GM12878 (cell line): ENCODE results near the gene CTAG1B. TPM values are rescaled to one million over a fixed set of nuclear protein-coding genes. Genes with fewer than 3 reads are reported as not detected.

Experiments
- ATAC-seq: fragments of 200-7000 bp; cut with Tn5 transposase; 3 replicates; pipeline ENCODE4 v1.9.1; 2020; ENCODE audit warnings: mild to moderate bottlenecking, moderate library complexity
- BruUV-seq: library from RNA; stranded (reverse); fragments of 400-500 nt; replicated peaks from 2 replicates; lab custom pipeline; 2021; lab: Mats Ljungman, UMichigan
- CTCF ChIA-PET: fragments of 300-600 bp; sonication (Branson Sonifier 250); formaldehyde crosslinking; extraction: SDS; loops from one replicate; lab custom pipeline; 2021; ENCODE audit warnings: inconsistent platforms; lab: Yijun Ruan, JAX
- POLR2A ChIA-PET: fragments of 350-600 bp; formaldehyde crosslinking; extraction: SDS; loops from one replicate; lab custom pipeline; 2021; ENCODE audit warnings: inconsistent platforms; lab: Charles Lee
- RAD21 ChIA-PET: fragments of 300-600 bp; sonication (Branson Sonifier 250); formaldehyde crosslinking; loops from one replicate; lab custom pipeline; 2023; ENCODE audit warnings: antibody characterized with exemption; ENCODE audit not compliant: unreplicated experiment; lab: Charles Lee
- SMC1A ChIA-PET: fragments of 300-600 bp; sonication (Branson Sonifier 250); formaldehyde crosslinking; loops from one replicate; lab custom pipeline; 2023; ENCODE audit not compliant: unreplicated experiment, uncharacterized antibody; lab: Charles Lee
- DNase-seq: peaks from one replicate; pipeline ENCODE4 v3.0.0-alpha.2; 2011; ENCODE audit warnings: low read depth, low spot score
- FAIRE-seq: peaks from 3 replicates; lab custom pipeline; 2011; peaks lifted over from hg19 to GRCh38; lab: Jason Lieb, UNC
- H2AFZ ChIP-seq: 2 replicates; pipeline ENCODE4 v1.6.0; 2011; ENCODE audit warnings: low read depth, low read length, control low read depth; ENCODE audit not compliant: control insufficient read depth
- H3K27ac ChIP-seq: 2 replicates; pipeline ENCODE4 v1.5.1; 2011; ENCODE audit warnings: control low read depth; ENCODE audit not compliant: control insufficient read depth, insufficient read depth
- H3K27me3 ChIP-seq, 2 experiments: replicated peaks in 1 of 2; 2 replicates each; pipeline versions ENCODE4 v1.6.0 to v1.6.1; 2011; ENCODE audit warnings: low read length in 1 of 2; ENCODE audit not compliant: control insufficient read depth in 2 of 2, insufficient read depth in 2 of 2
- H3K36me3 ChIP-seq, 2 experiments: 2 replicates each; pipeline ENCODE4 v1.5.1; 2011; ENCODE audit warnings: low read length in 1 of 2; ENCODE audit not compliant: control insufficient read depth in 2 of 2, insufficient read depth in 2 of 2
- H3K4me1 ChIP-seq: 2 replicates; pipeline ENCODE4 v1.6.1; 2011; ENCODE audit warnings: mild to moderate bottlenecking, low read length, moderate library complexity, mixed read lengths; ENCODE audit not compliant: control insufficient read depth, insufficient read depth
- H3K4me2 ChIP-seq: 2 replicates; pipeline ENCODE4 v1.6.0; 2011; ENCODE audit warnings: control low read depth; ENCODE audit not compliant: control insufficient read depth, insufficient read depth
- H3K4me3 ChIP-seq: fragments of 200-600 bp; sonication (generic); 2 replicates; pipeline ENCODE4 v1.5.1; 2016
- H3K79me2 ChIP-seq: 2 replicates; pipeline ENCODE4 v1.6.0; 2011; ENCODE audit warnings: low read length; ENCODE audit not compliant: control insufficient read depth, insufficient read depth
- H3K9ac ChIP-seq: 2 replicates; pipeline ENCODE4 v1.8.0; 2011; ENCODE audit warnings: low read length, control low read depth, mixed read lengths; ENCODE audit not compliant: control insufficient read depth, insufficient read depth
- H3K9me3 ChIP-seq: replicated peaks from 3 replicates; pipeline ENCODE4 v1.5.1; 2011; ENCODE audit warnings: mild to moderate bottlenecking, low read length; ENCODE audit not compliant: control insufficient read depth, insufficient read depth
- H4K20me1 ChIP-seq: 2 replicates; pipeline ENCODE4 v1.6.0; 2011; ENCODE audit not compliant: control insufficient read depth, insufficient read depth
- ATF7 ChIP-seq: fragments of 450-650 bp; IDR thresholded peaks from 2 replicates; pipeline ENCODE4 v1.6.1; 2016; ENCODE audit warnings: low read depth, mild to moderate bottlenecking
- BMI1 ChIP-seq: fragments of 450-650 bp; IDR thresholded peaks from 2 replicates; pipeline ENCODE4 v1.6.1; 2016; ENCODE audit warnings: mild to moderate bottlenecking, moderate library complexity, borderline replicate concordance
- CHD2 ChIP-seq: IDR thresholded peaks from 2 replicates; pipeline ENCODE4 v1.6.1; 2011; ENCODE audit warnings: low read depth, low read length, improper control_type of control experiment, borderline replicate concordance
- CREM ChIP-seq: IDR thresholded peaks from 2 replicates; pipeline ENCODE4 v1.6.1; 2014; ENCODE audit warnings: antibody characterized with exemption, low read depth
- HDAC2 ChIP-seq: fragments of 200-600 bp; sonication (generic); IDR thresholded peaks from 2 replicates; pipeline ENCODE4 v1.6.1; 2017
- IKZF1 ChIP-seq: fragments of 450-650 bp; conservative IDR thresholded peaks from 2 replicates; pipeline ENCODE4 v1.6.1; 2017; ENCODE audit warnings: antibody characterized with exemption, mild to moderate bottlenecking
- MAX ChIP-seq: IDR thresholded peaks from 2 replicates; pipeline ENCODE4 v1.6.1; 2012; ENCODE audit warnings: low read depth, low read length, improper control_type of control experiment
- MYB ChIP-seq: fragments of 150-350 bp; IDR thresholded peaks from 2 replicates; pipeline ENCODE4 v1.6.1; 2014; ENCODE audit warnings: mild to moderate bottlenecking, low read depth, low read length, borderline replicate concordance
- NFYA ChIP-seq: IDR thresholded peaks from 2 replicates; pipeline ENCODE4 v1.6.1; 2011; ENCODE audit warnings: low read depth, mild to moderate bottlenecking, low read length, improper control_type of control experiment, borderline replicate concordance
- NR2F1 ChIP-seq: fragments of 450-650 bp; conservative IDR thresholded peaks from 2 replicates; pipeline ENCODE4 v1.6.1; 2017; ENCODE audit warnings: mild to moderate bottlenecking
- POLR2A ChIP-seq: IDR thresholded peaks from 2 replicates; pipeline ENCODE4 v1.6.1; 2011; ENCODE audit warnings: low read depth, mild to moderate bottlenecking, low read length
- RAD51 ChIP-seq: fragments of 450-650 bp; IDR thresholded peaks from 2 replicates; pipeline ENCODE4 v1.6.1; 2016; ENCODE audit warnings: moderate library complexity, mild to moderate bottlenecking, inconsistent platforms
- RCOR1 ChIP-seq: conservative IDR thresholded peaks from 2 replicates; pipeline ENCODE4 v1.6.1; 2012; ENCODE audit warnings: low read depth, low read length, improper control_type of control experiment
- RUNX3 ChIP-seq: IDR thresholded peaks from 2 replicates; pipeline ENCODE4 v1.6.1; 2012; ENCODE audit warnings: low read length, inconsistent platforms
- SREBF2 ChIP-seq: IDR thresholded peaks from 2 replicates; pipeline ENCODE4 v1.6.1; 2012; ENCODE audit warnings: mild to moderate bottlenecking, low read length
- YBX1 ChIP-seq: fragments of 450-650 bp; IDR thresholded peaks from 2 replicates; pipeline ENCODE4 v1.6.1; 2016; ENCODE audit warnings: antibody characterized with exemption
- YY1 ChIP-seq: IDR thresholded peaks from 2 replicates; pipeline ENCODE4 v1.6.1; 2011; ENCODE audit warnings: low read depth, mild to moderate bottlenecking, low read length
- ZNF274 ChIP-seq: IDR thresholded peaks from one replicate; pipeline ENCODE4 v1.8.0; 2011; ENCODE audit not compliant: insufficient read length, insufficient read depth
- ZNF384 ChIP-seq: IDR thresholded peaks from 2 replicates; pipeline ENCODE4 v1.6.1; 2012; ENCODE audit warnings: low read depth, mild to moderate bottlenecking, low read length, improper control_type of control experiment, borderline replicate concordance
- ZSCAN29 ChIP-seq: fragments of 450-650 bp; IDR thresholded peaks from 2 replicates; pipeline ENCODE4 v1.6.1; 2017; ENCODE audit warnings: mild to moderate bottlenecking, moderate library complexity
- WGBS: methylation state at CpG from one replicate; pipeline ENCODE4 v1.1.6; 2016; ENCODE audit warnings: low lambda C conversion rate; ENCODE audit not compliant: insufficient replicate concordance, insufficient coverage; ENCODE audit errors: missing lambda C conversion rate; 5-methylcytosine and 5-hydroxymethylcytosine counted together
- in situ Hi-C: fragments of 300-500 bp; cut with MboI; formaldehyde crosslinking; loops from 9 replicates; pipeline ENCODE4 v1.14.3; 2018; ENCODE audit warnings: mixed read lengths
- intact Hi-C: fragments of 100-400 bp; cut with micrococcal nuclease; formaldehyde crosslinking; loops from one replicate; pipeline ENCODE4 v1.14.2; 2022; ENCODE audit not compliant: unreplicated experiment
- polyA plus RNA-seq, 11 experiments: library from polyadenylated mRNA; depleted of rRNA in 4 of 11; unstranded in 6 of 11; stranded (reverse) in 5 of 11; fragments of >200 nt; fragmentation: Nextera tagmentation in 4 of 11; fragmentation: Illumina TruSeq in 1 of 11; extraction: Ambion mirVana in 4 of 11; extraction: Trizol in 1 of 11; gene quantifications; 1 replicate in 1 of 11; 2 replicates in 10 of 11; pipeline versions ENCODE4 v1.2.1 to v1.2.3, GENCODE V29; 2011 to 2016; ENCODE audit warnings: inconsistent platforms in 2 of 11, missing spikeins in 2 of 11, low read depth in 1 of 11
- total RNA-seq, 4 experiments: library from RNA; depleted of rRNA in 3 of 4; stranded (reverse); fragments of >200 nt in 3 of 4; fragmentation: Illumina TruSeq in 1 of 4; extraction: Trizol in 1 of 4; gene quantifications; 2 replicates each; pipeline versions ENCODE4 v1.2.1 to v1.2.3, GENCODE V29; 2013 to 2021
- TF ChIP-seq, protein P1 (sequence below): fragments of 450-650 bp; IDR thresholded peaks from 2 replicates; pipeline ENCODE4 v1.6.1; 2017; ENCODE audit warnings: mild to moderate bottlenecking, low read depth, inconsistent platforms; ENCODE audit not compliant: poor library complexity, severe bottlenecking
- TF ChIP-seq, protein P2 (sequence below): IDR thresholded peaks from 2 replicates; pipeline ENCODE4 v1.6.1; 2011; ENCODE audit warnings: borderline replicate concordance, low read depth, mild to moderate bottlenecking, moderate library complexity, mixed read lengths, low read length; ENCODE audit not compliant: insufficient read depth; ENCODE audit errors: extremely low read length

Gene CTAG1B
- total and polyA plus RNA-seq, 10 of the 15 experiments (the other 5 are each of a cell fraction or from before 2014, with no cell fraction given) = not detected

DNA sequence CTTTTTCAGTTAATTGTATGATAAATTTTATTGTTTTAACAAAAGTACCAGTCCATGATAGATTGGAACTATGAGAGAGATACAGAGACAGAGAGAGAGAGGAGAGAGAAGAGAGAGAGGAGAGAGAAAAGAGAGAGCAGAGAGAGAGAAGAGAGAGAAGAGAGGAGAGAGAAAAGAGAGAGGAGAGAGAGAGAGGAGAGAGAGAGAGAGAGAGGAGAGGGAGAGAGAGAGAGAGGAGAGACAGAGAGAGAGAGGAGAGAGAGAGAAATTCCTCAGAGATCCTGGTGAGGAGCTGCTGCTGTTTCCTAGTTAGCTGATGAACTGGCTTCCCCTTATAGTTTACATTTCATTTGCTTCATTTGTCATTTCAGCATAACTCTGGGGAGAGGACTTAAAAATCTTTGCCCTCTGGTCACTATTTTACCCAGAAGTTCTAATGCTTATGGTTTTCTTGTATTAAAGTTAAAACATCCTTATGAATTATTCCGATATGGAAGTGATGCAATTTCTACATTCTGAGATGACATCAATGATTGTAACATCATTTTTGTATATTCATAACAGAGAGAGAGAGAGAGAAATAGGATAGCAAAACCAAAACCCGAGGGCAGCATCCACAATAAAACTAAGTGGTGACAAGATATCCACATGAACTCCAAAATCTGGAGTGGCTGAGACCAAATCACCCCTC, 23.4 kb downstream of the CTAG1B start (continued):
- no peak for TF ChIP-seq CHD2
- no peak for TF ChIP-seq RUNX3
- TF ChIP-seq IKZF1 = no peak
- TF ChIP-seq HDAC2 = no peak
- TF ChIP-seq YY1 = no peak
- TF ChIP-seq MYB = no peak
- TF ChIP-seq, protein P1, sequence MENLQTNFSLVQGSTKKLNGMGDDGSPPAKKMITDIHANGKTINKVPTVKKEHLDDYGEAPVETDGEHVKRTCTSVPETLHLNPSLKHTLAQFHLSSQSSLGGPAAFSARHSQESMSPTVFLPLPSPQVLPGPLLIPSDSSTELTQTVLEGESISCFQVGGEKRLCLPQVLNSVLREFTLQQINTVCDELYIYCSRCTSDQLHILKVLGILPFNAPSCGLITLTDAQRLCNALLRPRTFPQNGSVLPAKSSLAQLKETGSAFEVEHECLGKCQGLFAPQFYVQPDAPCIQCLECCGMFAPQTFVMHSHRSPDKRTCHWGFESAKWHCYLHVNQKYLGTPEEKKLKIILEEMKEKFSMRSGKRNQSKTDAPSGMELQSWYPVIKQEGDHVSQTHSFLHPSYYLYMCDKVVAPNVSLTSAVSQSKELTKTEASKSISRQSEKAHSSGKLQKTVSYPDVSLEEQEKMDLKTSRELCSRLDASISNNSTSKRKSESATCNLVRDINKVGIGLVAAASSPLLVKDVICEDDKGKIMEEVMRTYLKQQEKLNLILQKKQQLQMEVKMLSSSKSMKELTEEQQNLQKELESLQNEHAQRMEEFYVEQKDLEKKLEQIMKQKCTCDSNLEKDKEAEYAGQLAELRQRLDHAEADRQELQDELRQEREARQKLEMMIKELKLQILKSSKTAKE = no peak
- no peak for TF ChIP-seq RAD51

DNA sequence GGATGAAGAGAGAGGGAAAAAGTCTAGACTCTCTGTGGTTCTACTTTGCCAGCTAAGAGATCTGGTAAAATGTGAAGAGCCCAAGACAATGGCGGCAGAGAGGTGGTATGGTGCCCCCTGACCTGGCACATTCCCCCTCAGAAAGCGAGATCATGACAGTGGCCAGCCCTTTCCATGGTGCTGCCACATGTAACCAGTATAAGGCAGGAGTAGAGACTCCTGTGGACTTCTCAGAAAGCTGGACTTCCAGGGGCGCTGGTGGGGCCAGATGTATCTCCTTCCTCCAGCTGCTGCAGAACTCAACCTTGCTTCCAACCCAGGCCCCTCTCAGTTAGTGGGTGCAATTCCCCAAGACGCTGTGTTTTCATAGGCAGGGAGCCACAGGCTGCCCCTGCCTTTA, 24.6 kb downstream of the CTAG1B start:
- TF ChIP-seq ZNF384 (no peak), CREM (no peak), YBX1 (no peak), POLR2A (no peak), NR2F1 (no peak), ZNF274 (no peak), NFYA (no peak), SREBF2 (no peak), BMI1 (no peak), ZSCAN29 (no peak), ATF7 (no peak), MAX (no peak), RCOR1 (no peak)
- TF ChIP-seq, protein P2, sequence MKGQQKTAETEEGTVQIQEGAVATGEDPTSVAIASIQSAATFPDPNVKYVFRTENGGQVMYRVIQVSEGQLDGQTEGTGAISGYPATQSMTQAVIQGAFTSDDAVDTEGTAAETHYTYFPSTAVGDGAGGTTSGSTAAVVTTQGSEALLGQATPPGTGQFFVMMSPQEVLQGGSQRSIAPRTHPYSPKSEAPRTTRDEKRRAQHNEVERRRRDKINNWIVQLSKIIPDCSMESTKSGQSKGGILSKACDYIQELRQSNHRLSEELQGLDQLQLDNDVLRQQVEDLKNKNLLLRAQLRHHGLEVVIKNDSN = no peak
- no peaks in the 10 kb centered on the region; the same call in 2 of the 3 replicates for H3K9me3 ChIP-seq
- H3K9ac ChIP-seq = no peak overlapping the region
- no peak overlapping the region for H2AFZ ChIP-seq
- no peaks in the 10 kb centered on the region for H3K4me1 ChIP-seq
- no peak overlapping the region for H3K4me3 ChIP-seq
- ATAC-seq (no peak), DNase-seq (no peak), FAIRE-seq (no peak)
- ChIA-PET CTCF (no interaction called here), RAD21 (no interaction called here), SMC1A (no interaction called here), POLR2A (no interaction called here)
- H3K4me2 ChIP-seq = no peak overlapping the region
- 2% methylated on average over 4 of the region's 4 CpGs for WGBS
- in situ Hi-C loops (loop anchor here (25.0 kb wide), 1 partner anchor 143 kb away; no protein-coding TSS in a partner anchor), intact Hi-C loops (no loop called here)
- no peak overlapping the region for H3K27ac ChIP-seq
- H4K20me1 ChIP-seq = no peaks in the 10 kb centered on the region
- no peaks in the 10 kb centered on the region for H3K79me2 ChIP-seq
- no peaks in the 10 kb centered on the region for H3K27me3 ChIP-seq
- no TSS peak for BruUV-seq
- H3K36me3 ChIP-seq = no peaks in the 10 kb centered on the region
